CD4-positive, alpha-beta T cell (primary cell): ENCODE data around the gene KCNJ6. TPM values are rescaled to one million over a fixed set of nuclear protein-coding genes. Genes with fewer than 3 reads are reported as not detected.

Experiments
- ATAC-seq: fragments of 200-7000 bp; cut with Tn5 transposase; one replicate; pipeline ENCODE4 v1.10.0; 2022; ENCODE audit warnings: mild to moderate bottlenecking; ENCODE audit not compliant: poor library complexity
- CTCF ChIA-PET: fragments of 350-600 bp; sonication (Branson Sonifier 250); formaldehyde crosslinking; loops from one replicate; lab custom pipeline; 2021; ENCODE audit warnings: antibody characterized with exemption, inconsistent platforms; lab: Charles Lee
- POLR2A ChIA-PET: fragments of 350-600 bp; sonication (Branson Sonifier 250); formaldehyde crosslinking; loops from one replicate; lab custom pipeline; 2021; ENCODE audit warnings: antibody characterized with exemption, inconsistent platforms; lab: Charles Lee
- DNase-seq, 14 experiments: peaks; one replicate each; pipeline ENCODE4 v3.0.0-alpha.2; 2013 to 2020; ENCODE audit warnings: mixed read lengths in 2 of 14
- H3K27ac ChIP-seq, 2 donors: one replicate each; pipeline versions ENCODE4 v1.5.1 to v1.7.0; 2013; ENCODE audit warnings: low read length in 2 of 2, low read depth in 1 of 2, mild to moderate bottlenecking in 1 of 2
- H3K27me3 ChIP-seq, 2 experiments: 1 replicate in 1 of 2; 2 replicates in 1 of 2; pipeline versions ENCODE4 v1.6.1 to v1.7.0; 2013; ENCODE audit warnings: low read length in 2 of 2, control low read depth in 1 of 2, mild to moderate bottlenecking in 1 of 2, moderate library complexity in 1 of 2; ENCODE audit not compliant: insufficient read depth in 2 of 2, control insufficient read depth in 1 of 2
- H3K36me3 ChIP-seq: one replicate; pipeline ENCODE4 v1.6.1; 2013; ENCODE audit warnings: low read length, control low read depth; ENCODE audit not compliant: insufficient read depth
- H3K4me1 ChIP-seq: one replicate; pipeline ENCODE4 v1.6.1; 2013; ENCODE audit warnings: low read length, control low read depth; ENCODE audit not compliant: insufficient read depth
- H3K4me3 ChIP-seq: one replicate; pipeline ENCODE4 v1.5.1; 2013; ENCODE audit warnings: mild to moderate bottlenecking, low read length, moderate library complexity
- H3K9me3 ChIP-seq, 2 experiments: 1 replicate in 1 of 2; 2 replicates in 1 of 2; pipeline versions ENCODE4 v1.6.1 to v1.7.0; 2013; ENCODE audit warnings: low read length in 2 of 2, mild to moderate bottlenecking in 2 of 2, control low read depth in 1 of 2, moderate library complexity in 1 of 2; ENCODE audit not compliant: control insufficient read depth in 1 of 2, insufficient read depth in 1 of 2
- H3K27ac Mint-ChIP-seq: one replicate; pipeline ENCODE4 v1.8.0; 2020; ENCODE audit warnings: mixed read lengths
- H3K27me3 Mint-ChIP-seq: one replicate; pipeline ENCODE4 v1.8.0; 2021; ENCODE audit warnings: mixed read lengths
- H3K36me3 Mint-ChIP-seq: one replicate; pipeline ENCODE4 v1.8.0; 2021; ENCODE audit warnings: low read depth, mixed read lengths
- H3K4me1 Mint-ChIP-seq: one replicate; pipeline ENCODE4 v1.8.0; 2021; ENCODE audit warnings: low read depth, mixed read lengths
- H3K4me3 Mint-ChIP-seq: one replicate; pipeline ENCODE4 v1.8.0; 2020; ENCODE audit warnings: mild to moderate bottlenecking, mixed read lengths
- H3K9me3 Mint-ChIP-seq: one replicate; pipeline ENCODE4 v1.8.0; 2020; ENCODE audit warnings: mixed read lengths
- intact Hi-C, 2 experiments: fragments of 100-400 bp; cut with DNase I in 1 of 2; cut with micrococcal nuclease in 1 of 2; formaldehyde crosslinking; loops; one replicate each; pipeline versions ENCODE4 v1.15.1 to v1.9.0; 2023 to 2025; cut with DNase I, micrococcal nuclease
- total RNA-seq, 174 experiments: library from RNA in 2 of 174; stranded (reverse) in 2 of 174; gene quantifications; one replicate each; pipeline ENCODE4 v1.2.3 and lab custom pipeline; 2021 to 2026
- TF ChIP-seq, protein P1 (sequence below): fragments of 200-600 bp; IDR thresholded peaks from one replicate; pipeline ENCODE4 v1.8.0; 2022; ENCODE audit warnings: antibody characterized with exemption, mild to moderate bottlenecking

Gene KCNJ6
- total RNA-seq, 2 experiments from 2014 or later, result not detected

GRCh38 chr21:37603129-37603528 lies 313.1 kb downstream of the KCNJ6 start:
- peaks cover 0 to 11% of the 10 kb centered on the region in 2 experiments for H3K27me3 ChIP-seq
- H3K36me3 Mint-ChIP-seq, result no peaks in the 10 kb centered on the region
- H3K4me3 ChIP-seq, result no peak overlapping the region
- H3K9me3 Mint-ChIP-seq, result no peaks in the 10 kb centered on the region
- TF ChIP-seq, protein P1, sequence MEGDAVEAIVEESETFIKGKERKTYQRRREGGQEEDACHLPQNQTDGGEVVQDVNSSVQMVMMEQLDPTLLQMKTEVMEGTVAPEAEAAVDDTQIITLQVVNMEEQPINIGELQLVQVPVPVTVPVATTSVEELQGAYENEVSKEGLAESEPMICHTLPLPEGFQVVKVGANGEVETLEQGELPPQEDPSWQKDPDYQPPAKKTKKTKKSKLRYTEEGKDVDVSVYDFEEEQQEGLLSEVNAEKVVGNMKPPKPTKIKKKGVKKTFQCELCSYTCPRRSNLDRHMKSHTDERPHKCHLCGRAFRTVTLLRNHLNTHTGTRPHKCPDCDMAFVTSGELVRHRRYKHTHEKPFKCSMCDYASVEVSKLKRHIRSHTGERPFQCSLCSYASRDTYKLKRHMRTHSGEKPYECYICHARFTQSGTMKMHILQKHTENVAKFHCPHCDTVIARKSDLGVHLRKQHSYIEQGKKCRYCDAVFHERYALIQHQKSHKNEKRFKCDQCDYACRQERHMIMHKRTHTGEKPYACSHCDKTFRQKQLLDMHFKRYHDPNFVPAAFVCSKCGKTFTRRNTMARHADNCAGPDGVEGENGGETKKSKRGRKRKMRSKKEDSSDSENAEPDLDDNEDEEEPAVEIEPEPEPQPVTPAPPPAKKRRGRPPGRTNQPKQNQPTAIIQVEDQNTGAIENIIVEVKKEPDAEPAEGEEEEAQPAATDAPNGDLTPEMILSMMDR, result no peak
- no peaks in the 10 kb centered on the region for H3K4me1 Mint-ChIP-seq
- peaks cover 17% of the 10 kb centered on the region for H3K27me3 Mint-ChIP-seq
- no peak overlapping the region for H3K4me3 Mint-ChIP-seq
- no peak overlapping the region for H3K27ac Mint-ChIP-seq
- DNase-seq (no peak), ATAC-seq (no peak)
- no peaks in the 10 kb centered on the region for H3K36me3 ChIP-seq
- H3K27ac ChIP-seq, result no peak overlapping the region
- ChIA-PET CTCF (no interaction called here), POLR2A (no interaction called here)
- intact Hi-C loops, result no loop called here
- no peaks in the 10 kb centered on the region for H3K9me3 ChIP-seq
- no peaks in the 10 kb centered on the region for H3K4me1 ChIP-seq

DNA sequence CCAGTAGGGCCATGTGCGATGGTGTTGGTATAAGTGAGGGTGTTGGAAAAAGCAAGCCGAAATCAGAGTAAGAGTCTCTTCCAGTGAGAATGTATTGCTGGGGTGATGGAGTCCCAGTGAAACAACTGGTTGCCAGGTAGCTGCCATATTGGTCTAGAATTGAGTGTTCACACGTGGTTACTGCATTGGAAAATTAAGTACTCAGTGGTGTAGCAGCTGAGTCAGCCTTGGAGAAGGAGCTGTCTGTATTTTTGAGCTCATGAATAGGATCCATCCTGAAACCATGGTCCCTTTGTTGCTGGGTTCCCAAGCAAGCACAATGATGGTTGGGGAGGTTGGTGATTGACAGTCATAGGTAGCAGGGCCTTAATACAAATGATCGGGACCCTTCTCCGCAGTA lies 314.3 kb downstream of the KCNJ6 start:
- no peaks in the 10 kb centered on the region for H3K4me1 ChIP-seq
- Mint-ChIP-seq H3K4me3 (no peak overlapping the region), H3K4me1 (no peaks in the 10 kb centered on the region), H3K36me3 (no peaks in the 10 kb centered on the region), H3K27me3 (peaks cover 17% of the 10 kb centered on the region), H3K27ac (no peak overlapping the region), H3K9me3 (no peaks in the 10 kb centered on the region)
- DNase-seq (no peak), ATAC-seq (no peak)
- H3K4me3 ChIP-seq, result no peak overlapping the region
- H3K36me3 ChIP-seq, result no peaks in the 10 kb centered on the region
- intact Hi-C loops, result no loop called here
- no peak overlapping the region for H3K27ac ChIP-seq
- CTCF ChIA-PET, result interaction anchor here (1.0 kb wide), 1 partner anchor 11 kb away, joined by 3 read pairs; no protein-coding TSS in a partner anchor
- TF ChIP-seq, protein P1, result no peak
- H3K27me3 ChIP-seq, result peaks cover 0 to 8% of the 10 kb centered on the region in 2 experiments
- no peaks in the 10 kb centered on the region for H3K9me3 ChIP-seq
- POLR2A ChIA-PET, result no interaction called here

DNA sequence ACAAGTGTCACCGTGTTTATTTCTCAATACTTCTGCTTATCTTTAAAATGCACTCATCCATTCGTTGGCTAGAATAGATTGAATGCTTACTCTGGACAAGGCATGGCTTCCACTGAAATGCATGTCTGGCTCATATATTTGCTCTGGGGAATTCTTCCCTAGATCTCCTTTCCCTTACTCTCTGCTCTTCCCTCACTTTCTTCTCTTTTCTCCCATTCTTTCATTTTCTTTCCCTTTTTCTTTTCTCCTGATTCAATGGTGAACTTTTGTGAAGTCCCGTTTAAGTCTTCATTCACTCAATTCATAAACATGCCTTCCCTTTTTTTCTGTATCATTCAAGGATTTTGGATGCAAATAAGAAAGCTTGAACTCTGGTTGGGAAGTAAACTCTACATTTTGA lies 315.2 kb downstream of the KCNJ6 start:
- no peak for DNase-seq
- POLR2A ChIA-PET, result no interaction called here
- no peaks in the 10 kb centered on the region for H3K36me3 Mint-ChIP-seq
- H3K9me3 ChIP-seq, result no peaks in the 10 kb centered on the region
- H3K4me1 Mint-ChIP-seq, result no peaks in the 10 kb centered on the region
- H3K27ac Mint-ChIP-seq, result no peak overlapping the region
- peaks cover 12% of the 10 kb centered on the region for H3K27me3 Mint-ChIP-seq
- H3K36me3 ChIP-seq, result no peaks in the 10 kb centered on the region
- TF ChIP-seq, protein P1, result no peak
- CTCF ChIA-PET, result no interaction called here
- H3K27ac ChIP-seq, result no peak overlapping the region
- peaks cover 0 to 2% of the 10 kb centered on the region in 2 experiments for H3K27me3 ChIP-seq
- H3K4me3 Mint-ChIP-seq, result no peak overlapping the region
- no peaks in the 10 kb centered on the region for H3K9me3 Mint-ChIP-seq
- no peak for ATAC-seq
- intact Hi-C loops, result no loop called here
- H3K4me1 ChIP-seq, result no peaks in the 10 kb centered on the region
- H3K4me3 ChIP-seq, result no peak overlapping the region
